Measurements from ENCODE around the gene CCDC175.

- no peak for TF ChIP-seq POLR2A (IDR thresholded peaks at IDR 0.05)
- TF ChIP-seq EP300 (IDR thresholded peaks at IDR 0.05): no peak
- no peak for TF ChIP-seq CTCF (IDR thresholded peaks at IDR 0.05)
These were observed 42.4 kb upstream of the CCDC175 start for GRCh38 chr14:59619061-59619460.

Measured in upper lobe of left lung (tissue), 4 donors.